HFF-Myc (cell line): ENCODE data around the gene PSAT1.

Experiments used
- DNase-seq: peaks from one replicate; pipeline ENCODE4 v3.0.0-alpha.2; 2011; ENCODE audit warnings: low read depth; ENCODE audit errors: extremely low read depth
- H3K4me3 ChIP-seq: replicated peaks from 2 replicates; pipeline ENCODE4 v1.5.1; 2011; ENCODE audit warnings: low read depth, mild to moderate bottlenecking, control low read depth, low read length
- TF ChIP-seq, protein P1 (sequence below): IDR thresholded peaks from 2 replicates; pipeline ENCODE4 v1.5.1; 2012; ENCODE audit warnings: mild to moderate bottlenecking, low read depth, low read length, control low read depth; ENCODE audit errors: missing control alignments

The PSAT1 gene

DNA sequence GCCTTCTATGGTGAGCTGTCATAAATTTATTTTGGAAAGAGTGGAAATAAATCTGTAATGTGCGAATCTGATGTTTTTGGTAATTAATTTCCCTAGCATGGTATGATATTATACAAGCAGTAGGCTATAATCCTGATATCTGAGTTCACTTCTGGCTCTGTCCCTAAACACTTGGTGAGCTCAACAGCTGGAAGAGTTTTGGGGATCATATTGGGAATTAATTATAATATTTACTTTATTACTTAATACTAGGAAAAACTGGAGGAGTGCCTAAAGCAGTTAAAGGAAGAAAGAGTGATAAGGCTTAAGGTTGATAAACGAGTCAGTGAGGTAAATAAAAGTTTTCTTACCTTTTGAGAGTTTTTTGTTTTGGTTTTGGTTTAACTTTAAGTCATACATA lies 34.3 kb upstream of the PSAT1 start:
- TF ChIP-seq, protein P1, sequence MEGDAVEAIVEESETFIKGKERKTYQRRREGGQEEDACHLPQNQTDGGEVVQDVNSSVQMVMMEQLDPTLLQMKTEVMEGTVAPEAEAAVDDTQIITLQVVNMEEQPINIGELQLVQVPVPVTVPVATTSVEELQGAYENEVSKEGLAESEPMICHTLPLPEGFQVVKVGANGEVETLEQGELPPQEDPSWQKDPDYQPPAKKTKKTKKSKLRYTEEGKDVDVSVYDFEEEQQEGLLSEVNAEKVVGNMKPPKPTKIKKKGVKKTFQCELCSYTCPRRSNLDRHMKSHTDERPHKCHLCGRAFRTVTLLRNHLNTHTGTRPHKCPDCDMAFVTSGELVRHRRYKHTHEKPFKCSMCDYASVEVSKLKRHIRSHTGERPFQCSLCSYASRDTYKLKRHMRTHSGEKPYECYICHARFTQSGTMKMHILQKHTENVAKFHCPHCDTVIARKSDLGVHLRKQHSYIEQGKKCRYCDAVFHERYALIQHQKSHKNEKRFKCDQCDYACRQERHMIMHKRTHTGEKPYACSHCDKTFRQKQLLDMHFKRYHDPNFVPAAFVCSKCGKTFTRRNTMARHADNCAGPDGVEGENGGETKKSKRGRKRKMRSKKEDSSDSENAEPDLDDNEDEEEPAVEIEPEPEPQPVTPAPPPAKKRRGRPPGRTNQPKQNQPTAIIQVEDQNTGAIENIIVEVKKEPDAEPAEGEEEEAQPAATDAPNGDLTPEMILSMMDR = no peak
- DNase-seq = no peak
- no peak overlapping the region for H3K4me3 ChIP-seq

DNA sequence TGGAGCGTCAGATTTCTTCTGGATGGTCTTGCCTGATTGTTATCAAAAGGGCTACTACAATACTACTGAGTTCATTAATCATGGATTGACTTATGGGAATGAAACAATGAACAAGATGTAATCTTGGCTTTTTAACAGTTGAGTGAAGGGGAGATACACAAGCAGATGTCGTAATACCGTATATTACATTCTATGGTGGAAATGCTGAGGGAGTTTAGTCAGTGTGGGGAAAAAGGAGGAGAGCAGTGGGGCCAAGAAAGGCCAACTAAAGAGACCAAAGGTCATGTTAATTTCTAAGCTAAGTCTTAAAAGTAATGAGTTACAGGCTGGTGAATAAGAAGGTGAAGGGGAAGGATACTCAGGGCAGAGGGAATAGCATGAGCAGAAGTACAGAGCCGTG lies 29.0 kb upstream of the PSAT1 start:
- no peak overlapping the region for H3K4me3 ChIP-seq
- TF ChIP-seq, protein P1 = no peak
- no peak for DNase-seq

DNA sequence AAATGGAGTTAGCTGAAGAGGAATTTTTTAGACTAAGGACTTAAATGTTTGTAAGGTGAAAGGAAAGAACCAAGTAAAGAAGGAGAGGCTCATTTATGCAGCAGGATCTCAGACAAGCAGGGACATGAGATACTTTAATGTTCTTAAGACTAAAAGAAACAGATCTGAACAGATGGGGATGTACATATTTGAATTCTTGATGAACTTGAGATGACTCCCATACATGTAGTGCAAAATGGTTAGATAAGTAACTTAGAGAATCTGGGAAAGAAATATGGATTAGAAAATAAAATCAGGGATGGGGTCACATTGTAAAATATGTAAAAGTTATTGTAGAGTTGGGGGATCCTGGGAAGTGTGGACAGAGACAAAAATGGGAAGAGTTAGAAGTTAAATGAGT lies 27.1 kb upstream of the PSAT1 start:
- H3K4me3 ChIP-seq = no peak overlapping the region
- no peak for DNase-seq
- TF ChIP-seq, protein P1 = no peak

DNA sequence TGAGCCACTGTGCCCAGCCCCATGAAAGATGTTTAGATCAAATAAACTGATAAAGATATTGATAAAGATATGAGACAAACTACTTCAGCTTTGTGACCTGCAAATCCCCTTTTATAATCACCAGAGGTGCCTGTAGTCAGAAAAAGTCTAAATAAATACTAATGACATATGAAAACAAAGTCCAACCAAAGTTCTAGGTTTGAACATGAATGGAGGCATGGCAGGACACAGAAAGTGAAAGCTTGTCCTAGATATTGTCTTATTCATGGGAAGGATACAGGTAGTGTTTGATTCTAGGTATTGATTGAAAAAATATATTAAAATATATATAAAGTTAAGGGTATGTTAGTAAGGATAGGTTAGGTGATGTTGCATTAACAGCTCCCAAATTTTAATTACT lies 24.6 kb upstream of the PSAT1 start:
- H3K4me3 ChIP-seq = no peak overlapping the region
- no peak for DNase-seq
- TF ChIP-seq, protein P1 = no peak

DNA sequence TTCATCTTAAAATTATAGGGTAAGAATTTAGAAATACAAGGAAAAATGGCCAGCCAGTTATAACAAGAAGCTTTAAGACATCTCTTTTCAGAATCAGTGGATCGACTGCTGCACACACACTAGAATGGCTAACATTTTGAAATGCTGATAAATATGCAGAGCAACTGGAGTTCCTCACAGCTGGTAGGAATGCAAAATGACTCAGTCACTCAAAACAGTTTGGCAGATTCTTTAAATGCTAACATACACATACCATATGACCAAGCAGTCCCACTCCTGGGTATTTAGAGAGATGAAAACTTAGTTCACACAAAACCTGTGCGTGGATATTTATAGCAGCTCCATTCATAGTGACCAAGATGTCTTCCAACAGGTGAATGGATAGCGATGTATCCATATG lies 23.2 kb upstream of the PSAT1 start:
- no peak overlapping the region for H3K4me3 ChIP-seq
- DNase-seq = no peak
- TF ChIP-seq, protein P1 = no peak

DNA sequence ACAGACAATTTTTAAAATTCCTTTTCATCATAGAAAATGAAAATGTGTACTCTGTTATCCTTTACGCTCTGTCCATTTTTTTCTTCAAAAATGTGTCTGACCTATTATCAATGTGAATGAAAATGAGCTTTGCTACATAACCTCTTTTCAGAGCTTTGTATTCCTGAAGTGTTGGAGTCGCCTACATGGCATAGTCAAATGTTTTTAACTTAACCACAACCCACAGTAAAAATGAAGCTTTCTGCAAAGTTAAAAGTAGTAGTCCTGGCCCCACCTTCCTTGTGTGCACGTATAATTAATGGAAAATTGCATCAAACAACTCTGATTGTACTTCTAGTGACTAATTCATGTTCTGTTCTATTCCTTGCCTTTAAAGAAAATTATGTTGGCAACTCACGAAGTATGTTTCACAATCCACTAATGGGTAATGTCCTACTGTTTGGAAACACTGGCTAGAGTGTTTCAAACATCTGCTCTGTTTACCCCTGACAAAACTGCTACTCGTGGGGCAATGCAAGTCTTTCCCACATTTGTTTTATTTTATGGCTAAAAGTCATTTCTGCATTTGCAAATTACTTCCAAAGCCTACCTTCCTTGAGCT lies 18.6 kb upstream of the PSAT1 start:
- H3K4me3 ChIP-seq = no peak overlapping the region
- TF ChIP-seq, protein P1 = no peak
- DNase-seq = no peak

DNA sequence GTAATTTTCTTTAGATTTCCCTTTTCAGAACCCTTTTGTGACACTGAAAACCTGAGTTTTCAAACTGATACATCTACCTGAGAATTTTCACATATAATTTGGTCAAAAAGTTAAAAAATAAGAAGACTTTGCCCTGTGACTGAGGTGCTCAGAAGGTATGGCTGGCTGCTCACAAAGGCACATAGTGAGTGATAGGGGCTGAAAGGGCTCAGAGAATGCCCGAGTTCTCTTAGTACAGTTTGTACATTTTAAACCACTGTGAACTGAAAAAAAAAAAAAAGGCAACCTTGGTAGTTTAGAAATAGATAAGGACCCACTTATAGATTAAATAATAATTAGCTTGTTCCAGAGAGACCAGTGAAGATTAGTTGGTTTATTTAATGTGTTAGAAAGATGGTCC lies 18.1 kb upstream of the PSAT1 start:
- TF ChIP-seq, protein P1 = no peak
- DNase-seq = no peak
- H3K4me3 ChIP-seq = no peak overlapping the region
